ENCODE data around the gene ZNF215. TPM values are rescaled to one million over a fixed set of nuclear protein-coding genes. Genes with fewer than 3 reads are reported as not detected.
"Not testable (repeated sequence)": the region's sequence is repeated elsewhere in the genome, so short reads cannot be mapped to it uniquely, and the experiment has no call there.

The ZNF215 gene
- not detected in 2 replicates for total RNA-seq (2014; rRNA removed; shearing (Covaris generic))
- not detected in 2 replicates for polyA plus RNA-seq (2015; cell fraction: cytosol; rRNA removed)
- polyA plus RNA-seq (2015; cell fraction: nucleus; rRNA removed) = not detected in 2 replicates

GRCh38 chr11:6926208-6927029 lies at the start of gene ZNF215:
Gene ZNF215 (plus strand): TSS chr11:6926426. CDS start chr11:6932273, 5,847 bp downstream.
- DNase-seq (ENCODE audit: low read depth) = no peak

GRCh38 chr11:6876914-6877313 lies 49.3 kb upstream of the ZNF215 start:
- no peak for DNase-seq (ENCODE audit: low read depth)

GRCh38 chr11:6882751-6883150 lies 43.5 kb upstream of the ZNF215 start:
- DNase-seq (ENCODE audit: low read depth) = no peak

GRCh38 chr11:6887711-6888110 lies 38.5 kb upstream of the ZNF215 start:
- not testable (repeated sequence) for DNase-seq (ENCODE audit: low read depth)

- no peak for DNase-seq (ENCODE audit: low read depth)
Observed at GRCh38 chr11:6888830-6889229, 37.4 kb upstream of the ZNF215 start.

GRCh38 chr11:6889835-6890234 lies 36.4 kb upstream of the ZNF215 start:
- no peak for DNase-seq (ENCODE audit: low read depth)

GRCh38 chr11:6892400-6892799 lies 33.8 kb upstream of the ZNF215 start, which contains the start of gene OR2D2:
Gene OR2D2 (minus strand): TSS chr11:6892500. CDS start chr11:6892500, 0 bp downstream.
- DNase-seq (ENCODE audit: low read depth) = no peak

- no peak for DNase-seq (ENCODE audit: low read depth)
Observed at GRCh38 chr11:6894097-6894496, 32.1 kb upstream of the ZNF215 start.

- no peak for DNase-seq (ENCODE audit: low read depth)
Observed at GRCh38 chr11:6895010-6895409, 31.2 kb upstream of the ZNF215 start.

- DNase-seq (ENCODE audit: low read depth) = no peak
Observed at GRCh38 chr11:6898911-6899310, 27.3 kb upstream of the ZNF215 start.

GRCh38 chr11:6900327-6900999 lies 25.8 kb upstream of the ZNF215 start:
- no peak for DNase-seq (ENCODE audit: low read depth)

GRCh38 chr11:6904804-6905203 lies 21.4 kb upstream of the ZNF215 start:
- not testable (repeated sequence) for DNase-seq (ENCODE audit: low read depth)

- no peak for DNase-seq (ENCODE audit: low read depth)
Observed at GRCh38 chr11:6911378-6911777, 14.8 kb upstream of the ZNF215 start.

- DNase-seq (ENCODE audit: low read depth) = peak; percentile 3
Observed at GRCh38 chr11:6911948-6912347, 14.3 kb upstream of the ZNF215 start.

- no peak for DNase-seq (ENCODE audit: low read depth)
Observed at GRCh38 chr11:6919698-6920097, 6.5 kb upstream of the ZNF215 start.

GRCh38 chr11:6920702-6921101 lies 5.5 kb upstream of the ZNF215 start, which contains the start of gene OR2D3:
Gene OR2D3 (plus strand): TSS chr11:6921002. CDS start chr11:6921002, 0 bp downstream.
- DNase-seq (ENCODE audit: low read depth) = no peak

- no peak for DNase-seq (ENCODE audit: low read depth)
Observed at GRCh38 chr11:6925007-6925577, 1.1 kb upstream of the ZNF215 start.

GRCh38 chr11:6925636-6926207 lies 504 bp upstream of the ZNF215 start:
- DNase-seq (ENCODE audit: low read depth) = no peak

- no peak for DNase-seq (ENCODE audit: low read depth)
Observed at GRCh38 chr11:6927030-6927617, 898 bp downstream of the ZNF215 start.

- DNase-seq (ENCODE audit: low read depth) = no peak
Observed at GRCh38 chr11:6928916-6929315, 2.7 kb downstream of the ZNF215 start.

GRCh38 chr11:6931146-6931713 lies 5.0 kb downstream of the ZNF215 start:
- no peak for DNase-seq (ENCODE audit: low read depth)

All from HT1080 (cell line).